ENCODE measurements around the gene SS18.

Gene SS18

DNA sequence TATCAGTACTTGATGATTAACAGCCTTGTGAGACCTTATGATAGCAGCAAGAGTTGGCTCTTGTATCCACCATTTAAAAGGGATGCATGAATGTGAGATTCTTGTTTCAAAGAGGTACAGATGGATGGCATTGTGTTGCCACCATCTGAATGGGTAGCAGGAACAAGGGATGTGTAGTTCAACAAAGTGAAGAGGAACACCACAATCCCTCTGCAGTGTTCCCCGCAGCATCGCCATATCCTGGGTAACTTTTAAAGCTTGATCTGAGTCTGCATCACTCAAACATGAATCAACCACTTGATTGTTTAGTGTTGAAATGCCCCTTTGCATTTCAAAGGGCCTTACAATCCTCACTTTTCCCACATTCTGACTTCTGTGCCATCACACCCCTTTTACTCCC, 106.7 kb downstream of the SS18 start:
- TF ChIP-seq, protein P1, sequence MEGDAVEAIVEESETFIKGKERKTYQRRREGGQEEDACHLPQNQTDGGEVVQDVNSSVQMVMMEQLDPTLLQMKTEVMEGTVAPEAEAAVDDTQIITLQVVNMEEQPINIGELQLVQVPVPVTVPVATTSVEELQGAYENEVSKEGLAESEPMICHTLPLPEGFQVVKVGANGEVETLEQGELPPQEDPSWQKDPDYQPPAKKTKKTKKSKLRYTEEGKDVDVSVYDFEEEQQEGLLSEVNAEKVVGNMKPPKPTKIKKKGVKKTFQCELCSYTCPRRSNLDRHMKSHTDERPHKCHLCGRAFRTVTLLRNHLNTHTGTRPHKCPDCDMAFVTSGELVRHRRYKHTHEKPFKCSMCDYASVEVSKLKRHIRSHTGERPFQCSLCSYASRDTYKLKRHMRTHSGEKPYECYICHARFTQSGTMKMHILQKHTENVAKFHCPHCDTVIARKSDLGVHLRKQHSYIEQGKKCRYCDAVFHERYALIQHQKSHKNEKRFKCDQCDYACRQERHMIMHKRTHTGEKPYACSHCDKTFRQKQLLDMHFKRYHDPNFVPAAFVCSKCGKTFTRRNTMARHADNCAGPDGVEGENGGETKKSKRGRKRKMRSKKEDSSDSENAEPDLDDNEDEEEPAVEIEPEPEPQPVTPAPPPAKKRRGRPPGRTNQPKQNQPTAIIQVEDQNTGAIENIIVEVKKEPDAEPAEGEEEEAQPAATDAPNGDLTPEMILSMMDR (IDR thresholded peaks at IDR 0.05; ENCODE audit: control extremely low read depth, extremely low read depth, low read depth, missing control alignments) = no peak
- POLR2A ChIA-PET = no interaction called here
- CTCF ChIA-PET = no interaction called here
- no peak for DNase-seq (ENCODE audit: extremely low spot score)

DNA sequence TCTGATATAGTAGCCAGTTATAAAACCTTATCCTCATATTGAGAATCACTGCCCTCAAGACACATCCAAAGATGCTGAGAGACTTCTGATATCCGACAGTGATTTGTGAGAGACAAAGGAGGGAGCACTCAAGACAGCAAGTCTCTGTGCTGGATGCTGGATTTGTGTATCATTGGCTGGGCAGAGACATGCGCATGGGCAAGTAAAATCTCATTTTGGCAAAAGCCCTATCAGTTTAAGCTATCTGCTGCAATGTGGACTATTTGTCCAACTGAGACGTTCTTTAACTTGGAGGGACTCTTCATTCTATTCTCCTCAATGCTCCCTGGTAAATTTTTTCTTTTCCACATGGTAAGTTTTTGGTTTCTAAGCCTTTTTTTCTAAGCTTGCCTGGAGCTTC, 107.5 kb downstream of the SS18 start:
- ChIA-PET POLR2A (no interaction called here), CTCF (no interaction called here)
- no peak for DNase-seq (ENCODE audit: extremely low spot score)
- TF ChIP-seq, protein P1 (IDR thresholded peaks at IDR 0.05; ENCODE audit: control extremely low read depth, extremely low read depth, low read depth, missing control alignments) = no peak

DNA sequence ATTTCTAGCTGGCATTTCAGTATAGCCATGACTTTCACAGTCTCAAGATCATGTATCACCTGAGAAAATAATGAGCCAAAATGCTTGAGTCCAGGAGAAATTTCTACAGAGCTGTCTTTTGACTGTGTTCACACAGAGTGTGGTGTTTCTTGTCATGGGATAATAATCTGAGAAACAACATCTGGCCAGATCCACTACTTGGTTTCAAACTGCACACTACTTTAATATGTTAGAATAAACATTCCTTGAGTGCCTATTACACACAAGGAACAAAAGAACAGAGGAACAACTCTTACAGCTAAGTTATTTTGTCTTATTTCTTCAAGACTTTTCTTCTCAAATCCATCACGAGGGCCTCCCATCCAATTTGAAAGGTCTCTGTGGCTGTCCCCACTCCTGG, 108.3 kb downstream of the SS18 start:
- CTCF ChIA-PET = interaction anchor here (0.9 kb wide), 1 partner anchor 9 kb away, joined by 3 read pairs; no protein-coding TSS in a partner anchor
- POLR2A ChIA-PET = no interaction called here
- TF ChIP-seq, protein P1 (IDR thresholded peaks at IDR 0.05; ENCODE audit: control extremely low read depth, extremely low read depth, low read depth, missing control alignments) = no peak
- no peak for DNase-seq (ENCODE audit: extremely low spot score)

DNA sequence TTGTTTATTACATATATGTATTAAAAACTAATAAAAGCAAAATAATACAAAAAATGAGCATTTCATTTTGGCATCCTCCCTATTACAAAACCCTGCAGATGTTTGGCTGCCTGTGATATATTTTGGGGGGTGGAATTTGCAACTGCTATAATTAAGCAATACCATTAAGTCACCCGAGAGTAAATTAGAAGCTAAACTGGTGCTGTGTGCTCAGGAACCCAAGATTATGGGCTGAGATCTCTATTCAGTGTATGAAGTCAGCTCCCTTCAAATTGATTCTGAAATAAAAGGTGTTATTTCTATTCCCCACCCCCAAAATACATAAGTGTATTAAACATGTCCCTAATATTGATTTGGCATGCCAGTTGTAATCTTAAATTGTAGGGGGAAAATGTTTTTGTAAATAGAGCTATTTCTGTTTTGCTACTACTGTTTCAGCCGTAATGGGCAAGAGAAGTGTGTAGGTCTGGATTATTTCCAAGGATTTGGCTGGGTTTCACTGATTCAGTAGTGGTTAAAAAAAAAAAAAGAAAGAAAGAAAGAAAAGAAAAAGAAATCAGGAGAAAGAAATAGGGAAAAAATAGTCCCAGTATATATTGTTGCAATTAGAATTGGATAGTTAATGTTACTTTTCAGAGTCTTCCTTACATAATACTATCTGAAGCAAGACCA, 110.9 kb downstream of the SS18 start:
- POLR2A ChIA-PET = no interaction called here
- CTCF ChIA-PET = interaction anchor here (2.5 kb wide), 1 partner anchor 11 kb away, joined by 10 read pairs; no protein-coding TSS in a partner anchor
- TF ChIP-seq, protein P1 (IDR thresholded peaks at IDR 0.05; ENCODE audit: control extremely low read depth, extremely low read depth, low read depth, missing control alignments) = no peak
- DNase-seq (ENCODE audit: extremely low spot score) = no peak

DNA sequence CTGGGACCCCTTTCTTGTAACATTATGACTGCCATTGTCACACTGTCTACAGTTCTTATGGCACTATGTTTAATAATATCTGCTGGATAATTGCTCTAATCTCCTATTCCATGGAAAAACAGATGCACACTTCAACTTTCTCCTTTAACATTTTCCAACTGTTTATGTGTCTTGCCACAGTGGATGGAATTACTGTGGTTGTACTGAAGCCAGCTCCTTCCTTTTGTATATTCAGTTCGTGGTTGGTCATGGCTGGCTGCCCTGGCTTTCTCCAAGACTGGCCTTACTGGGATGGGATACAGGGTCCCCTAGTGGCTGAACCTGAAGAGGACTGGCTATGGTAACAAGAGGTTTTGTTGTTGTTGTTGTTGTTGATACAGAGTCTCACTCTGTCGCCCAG, 113.9 kb downstream of the SS18 start:
- DNase-seq (ENCODE audit: extremely low spot score) = no peak
- ChIA-PET CTCF (interaction anchor here (1.2 kb wide), 1 partner anchor 9 kb away, joined by 3 read pairs; no protein-coding TSS in a partner anchor), POLR2A (no interaction called here)
- TF ChIP-seq, protein P1 (IDR thresholded peaks at IDR 0.05; ENCODE audit: control extremely low read depth, extremely low read depth, low read depth, missing control alignments) = no peak

DNA sequence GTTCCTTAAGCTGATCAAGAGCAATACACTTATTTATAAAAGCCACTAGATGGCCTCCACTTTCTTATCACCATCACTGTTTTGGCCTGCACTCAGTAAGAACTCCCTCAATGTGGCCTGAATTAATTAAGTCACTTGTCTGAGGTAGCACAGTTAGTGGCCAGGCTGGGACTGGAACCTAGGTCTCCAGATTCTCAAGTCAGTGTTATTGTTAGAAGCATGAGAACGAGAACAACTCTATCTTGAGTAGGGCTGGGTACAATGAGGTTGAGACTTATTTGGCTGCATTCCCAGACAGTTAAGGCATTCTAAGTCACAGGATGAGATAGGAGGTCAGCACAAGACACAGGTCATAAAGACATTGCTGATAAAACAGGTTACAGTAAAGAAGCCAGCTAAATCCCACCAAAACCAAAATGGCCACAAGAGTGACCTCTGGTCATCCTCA, 115.8 kb downstream of the SS18 start:
- ChIA-PET CTCF (interaction anchor here (1.2 kb wide), 1 partner anchor 10 kb away, joined by 3 read pairs; no protein-coding TSS in a partner anchor), POLR2A (no interaction called here)
- DNase-seq (ENCODE audit: extremely low spot score) = no peak
- TF ChIP-seq, protein P1 (IDR thresholded peaks at IDR 0.05; ENCODE audit: control extremely low read depth, extremely low read depth, low read depth, missing control alignments) = no peak

All from GM10248 (cell line).